GM18508 (cell line): ENCODE results near the gene ORM1.

Source experiments
- ATAC-seq: cut with Tn5 transposase; IDR thresholded peaks from one replicate; pipeline ENCODE4 v1.9.1; 2021; ENCODE audit warnings: moderate number of reproducible peaks; ENCODE audit not compliant: insufficient read depth, unreplicated experiment

ORM1 gene

GRCh38 chr9:114339130-114339908 is 16.4 kb downstream of the ORM1 start:
- ATAC-seq, result no peak

DNA sequence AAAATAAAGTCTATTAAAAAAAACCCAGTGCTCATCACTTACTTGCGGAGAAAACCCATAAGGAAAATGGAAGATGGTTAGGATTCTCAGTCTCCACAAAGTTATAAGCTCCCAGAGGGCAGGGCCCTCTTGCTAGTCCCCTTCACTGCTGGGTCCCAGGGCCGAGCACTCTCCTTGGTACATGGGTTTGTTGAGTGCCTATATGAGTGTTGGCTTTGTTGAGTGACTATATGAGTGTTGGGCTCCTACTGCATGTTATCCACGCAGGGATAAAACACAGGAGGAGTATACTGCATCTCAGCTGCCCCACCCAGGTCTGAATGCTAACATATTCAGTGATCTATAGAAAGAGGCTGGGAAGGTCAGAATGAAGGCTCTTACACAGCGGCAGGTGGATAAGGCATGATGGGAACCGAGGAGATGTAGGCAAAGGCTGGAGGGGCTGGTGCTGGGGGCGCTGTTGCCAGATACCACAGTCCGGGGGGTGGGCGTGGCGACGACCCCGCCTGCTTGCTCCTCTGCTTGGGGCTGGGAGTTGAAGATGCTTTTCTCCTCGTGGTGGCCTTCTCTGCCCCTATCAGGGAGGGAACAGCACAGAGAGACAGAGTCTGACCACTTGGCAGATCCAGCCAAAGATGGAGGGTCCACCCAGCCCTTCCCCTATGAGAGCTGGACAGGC is 18.4 kb downstream of the ORM1 start:
- no peak for ATAC-seq

DNA sequence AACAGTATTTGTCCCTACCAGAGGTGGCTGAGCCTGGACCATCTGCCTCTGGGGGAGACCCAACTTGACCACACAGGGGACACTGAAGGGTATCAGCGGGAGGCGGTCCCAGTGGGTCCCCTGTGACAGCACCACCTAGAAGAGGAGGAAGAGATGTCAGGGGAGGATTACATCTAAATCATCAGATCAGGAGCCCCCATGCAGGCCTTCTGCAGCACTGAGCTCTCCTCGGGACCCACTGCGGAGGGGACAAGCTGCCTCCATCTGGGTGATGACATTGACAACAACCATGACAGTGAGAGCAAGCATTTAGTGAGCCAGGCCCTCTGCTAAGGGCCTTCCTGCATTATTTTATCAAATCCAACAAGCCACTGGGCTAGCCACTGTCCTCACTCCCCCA is 19.1 kb downstream of the ORM1 start:
- ATAC-seq, result no peak

DNA sequence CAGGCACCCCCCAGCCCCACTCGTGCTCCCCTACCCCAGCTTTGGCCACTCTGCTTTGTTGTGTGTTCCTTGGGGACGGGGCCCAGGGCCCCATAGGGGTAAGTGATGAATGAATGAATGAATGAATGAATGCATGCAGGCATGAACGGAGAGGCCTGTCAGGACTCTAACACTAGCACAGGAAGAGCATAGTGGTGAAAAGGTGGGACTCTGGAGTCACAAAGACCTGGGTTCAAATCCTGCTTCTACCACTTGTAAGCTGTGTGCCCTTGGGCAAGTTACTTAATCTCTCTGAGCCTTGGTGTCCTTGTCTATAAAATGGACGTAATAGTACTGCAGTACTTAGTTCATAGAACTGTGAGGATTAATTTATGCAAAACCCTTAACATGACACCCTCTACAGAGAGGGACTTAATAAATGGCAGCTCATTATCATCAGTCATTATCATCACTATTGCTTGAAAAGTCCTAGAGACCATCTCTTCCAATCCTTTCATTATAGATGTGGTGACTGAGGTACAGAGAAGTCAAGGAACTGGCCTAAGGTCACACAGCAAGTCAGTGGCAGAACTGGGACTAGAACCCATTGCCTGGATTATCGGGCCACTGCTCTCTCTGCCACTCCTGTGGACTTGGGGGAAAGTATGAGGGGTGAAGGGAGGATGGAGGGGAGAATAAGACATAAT is 20.0 kb downstream of the ORM1 start:
- no peak for ATAC-seq

DNA sequence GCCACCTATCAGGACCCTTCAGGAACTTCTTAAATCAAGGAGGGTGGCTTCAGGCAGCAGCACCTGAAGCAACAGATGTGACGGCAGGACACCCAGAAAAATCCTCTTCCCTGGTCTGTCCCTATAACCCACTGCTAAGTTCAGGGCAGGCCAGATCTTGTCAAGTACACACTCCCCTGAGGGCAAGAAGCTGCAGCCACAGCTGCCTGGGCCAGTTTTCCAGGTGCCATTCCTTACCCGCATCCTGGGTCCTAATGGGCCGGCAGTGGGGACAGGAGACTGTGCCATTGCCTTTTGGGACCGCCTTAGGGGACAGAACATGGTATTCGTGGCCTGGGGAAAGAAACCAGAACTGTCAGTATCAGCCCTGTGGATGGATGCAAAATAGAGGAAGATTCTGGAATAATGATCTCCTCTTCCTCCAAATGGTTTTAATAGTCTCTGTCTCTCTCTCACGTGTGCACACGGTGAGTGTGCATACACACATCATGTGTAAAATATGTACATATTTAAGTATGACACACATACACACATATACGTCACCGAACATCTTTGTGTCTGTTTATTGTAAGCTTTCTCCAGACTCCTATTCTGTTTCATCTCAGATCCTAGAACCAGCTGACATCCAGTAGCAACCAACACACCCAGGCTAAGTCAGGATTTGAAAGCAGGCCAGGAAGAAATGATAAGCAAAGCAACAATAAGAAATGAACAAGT is 20.7 kb downstream of the ORM1 start:
- ATAC-seq, result no peak

DNA sequence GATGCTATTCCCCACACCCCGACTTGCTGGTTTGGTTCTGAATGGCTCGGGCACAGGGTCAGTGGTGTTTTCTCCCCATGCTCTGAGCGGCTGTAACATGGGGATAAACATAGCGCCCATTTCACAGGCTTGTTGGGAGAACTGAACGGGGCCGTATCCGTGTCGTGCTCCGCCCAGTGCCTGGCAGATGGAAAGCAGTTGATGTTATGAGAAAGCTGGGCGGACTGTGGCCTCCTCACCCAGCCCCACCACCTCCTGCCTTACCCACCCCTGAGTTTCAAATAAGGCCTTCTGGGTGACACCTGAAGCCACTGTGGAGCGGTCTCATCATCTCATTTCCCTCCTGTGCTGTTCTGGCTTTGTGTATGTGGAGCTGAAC is 21.3 kb downstream of the ORM1 start:
- no peak for ATAC-seq

DNA sequence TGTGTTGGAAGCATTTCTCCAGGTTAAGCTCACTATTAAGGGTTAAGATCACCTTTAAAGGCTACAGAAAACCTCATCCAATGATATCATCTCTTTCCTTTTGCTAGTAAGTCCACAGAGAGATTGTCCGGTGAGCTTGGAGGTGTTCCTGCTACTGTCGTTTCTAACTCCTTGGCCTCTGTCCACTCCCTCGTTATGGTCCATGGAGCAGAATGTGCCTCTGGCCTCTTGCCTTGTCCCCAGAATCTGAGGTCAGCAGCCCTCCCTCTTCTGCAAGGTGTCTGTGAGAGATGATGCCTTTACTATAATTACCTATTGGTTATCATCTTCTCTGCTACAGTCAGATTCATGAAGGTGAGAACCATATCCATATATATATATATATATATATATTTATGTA is 21.8 kb downstream of the ORM1 start:
- ATAC-seq, result no peak

DNA sequence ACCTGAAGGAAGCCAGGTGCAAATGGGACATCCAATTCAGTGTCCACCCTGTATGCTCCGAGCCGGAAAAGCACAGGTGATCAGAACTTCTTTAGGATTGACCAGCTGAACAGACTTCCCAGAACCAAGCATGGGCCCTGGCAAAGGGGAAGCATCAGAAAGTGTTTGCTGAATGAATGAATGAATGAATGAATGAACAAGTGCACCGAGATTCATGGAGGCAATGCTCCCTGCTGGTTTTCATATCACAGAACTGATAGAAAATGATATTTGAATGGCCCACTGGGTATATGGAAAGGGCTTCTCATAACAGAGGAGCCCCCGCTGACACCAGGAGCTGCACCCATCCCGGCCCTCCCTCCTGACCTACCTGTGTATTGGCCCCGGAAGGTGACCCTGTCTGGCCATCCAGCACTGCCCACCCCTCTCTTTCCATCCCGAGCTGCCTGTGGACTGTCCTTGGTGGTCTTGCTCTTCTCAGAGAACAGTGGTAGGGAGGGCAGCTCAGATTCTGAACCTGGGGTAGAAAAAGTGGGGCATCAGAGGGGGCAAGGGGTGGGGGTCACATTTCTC is 22.7 kb downstream of the ORM1 start:
- ATAC-seq, result no peak

GRCh38 chr9:114346146-114346545 is 23.2 kb downstream of the ORM1 start:
- no peak for ATAC-seq

DNA sequence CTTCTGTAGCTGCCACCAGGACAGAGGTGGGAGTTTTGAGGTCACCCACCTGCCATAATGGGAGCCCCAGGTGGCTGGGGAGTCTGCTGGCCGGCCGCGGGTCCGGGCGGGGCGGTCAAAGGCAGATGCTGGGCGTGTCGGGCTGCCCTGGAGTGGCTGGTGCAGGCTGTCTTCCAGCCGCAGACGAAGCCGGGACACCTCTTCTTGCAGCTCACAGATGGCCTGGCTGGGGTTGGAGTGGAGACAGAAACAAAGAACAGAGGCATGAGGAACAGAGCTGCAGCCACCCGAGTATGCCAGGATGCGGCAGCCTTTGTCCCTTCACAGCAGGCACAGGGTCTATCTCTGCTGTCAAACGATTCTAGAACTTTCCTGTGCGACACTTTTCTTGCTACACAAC is 24.8 kb downstream of the ORM1 start:
- ATAC-seq, result no peak

DNA sequence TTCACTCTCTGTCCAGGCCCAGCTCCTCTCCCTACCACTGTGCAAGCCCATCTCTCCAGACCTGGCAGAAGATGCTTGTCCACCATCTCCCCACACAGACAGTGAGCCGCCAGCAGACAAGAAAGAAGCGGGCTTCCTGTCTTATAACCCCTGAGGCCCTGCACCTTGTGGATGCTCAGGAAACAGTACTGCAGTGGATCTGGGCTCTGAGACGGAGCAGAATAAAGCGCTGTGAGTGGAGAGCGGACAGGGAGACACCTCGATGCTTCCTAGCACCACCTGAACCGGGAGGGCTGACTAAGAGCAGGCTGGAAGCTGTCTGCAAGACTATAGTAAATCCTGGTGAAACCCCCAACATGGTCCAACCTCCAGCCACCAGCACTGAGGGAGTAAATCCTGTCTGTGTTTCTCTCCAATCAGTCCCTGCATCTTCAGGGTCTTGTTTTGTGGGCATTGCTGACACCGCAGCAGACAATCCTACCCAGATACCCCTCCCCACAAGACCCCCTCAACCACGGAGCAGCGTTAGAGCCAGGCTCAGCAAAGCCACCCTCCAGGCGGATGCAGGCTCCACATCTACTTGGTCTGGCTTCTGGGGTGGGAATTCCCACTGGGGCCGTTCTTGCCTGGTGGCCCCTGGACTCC is 25.5 kb downstream of the ORM1 start:
- ATAC-seq, result no peak

- ATAC-seq, result peak; percentile 78
Measured at GRCh38 chr9:114348906-114349482, 26.1 kb downstream of the ORM1 start.

DNA sequence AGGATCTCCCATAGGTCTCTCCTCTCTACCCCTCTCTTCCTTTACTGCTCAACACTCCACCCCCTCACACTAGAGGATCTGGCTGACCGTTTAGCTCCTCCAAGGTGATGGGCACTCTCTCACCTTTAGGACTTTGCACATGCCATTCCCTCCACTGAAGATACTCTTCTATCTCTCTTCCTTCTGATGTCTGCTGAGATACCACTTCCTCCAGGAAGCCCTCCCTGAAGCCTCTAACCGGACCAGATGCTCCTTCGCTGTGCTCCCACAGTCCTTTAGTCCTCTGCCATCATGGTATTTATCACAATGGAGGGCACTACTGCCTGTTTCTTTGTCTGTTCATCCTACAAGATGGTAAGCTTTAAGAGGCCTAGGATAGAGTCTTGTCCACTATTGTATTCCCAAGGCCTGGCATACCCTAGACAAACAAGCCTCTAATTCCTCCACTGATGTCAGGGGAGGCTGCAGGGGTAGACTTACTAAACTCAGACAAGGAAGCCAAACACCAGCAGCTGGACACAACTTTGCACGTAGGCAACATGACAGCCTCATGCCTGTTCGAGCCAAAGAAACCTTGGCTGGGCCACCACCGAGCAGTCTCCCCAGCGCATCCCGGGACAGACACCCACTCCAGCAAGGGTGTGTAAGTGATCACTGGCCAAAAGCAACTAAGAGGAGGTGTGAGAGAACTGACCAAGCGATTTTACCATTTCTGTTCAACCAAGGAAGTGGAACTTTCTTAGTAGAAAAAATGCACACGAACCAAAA is 27.0 kb downstream of the ORM1 start:
- no peak for ATAC-seq

- ATAC-seq, result no peak
Measured at GRCh38 chr9:114350636-114351401, 27.9 kb downstream of the ORM1 start.

- no peak for ATAC-seq
Measured at GRCh38 chr9:114351932-114352331, 29.0 kb downstream of the ORM1 start.

DNA sequence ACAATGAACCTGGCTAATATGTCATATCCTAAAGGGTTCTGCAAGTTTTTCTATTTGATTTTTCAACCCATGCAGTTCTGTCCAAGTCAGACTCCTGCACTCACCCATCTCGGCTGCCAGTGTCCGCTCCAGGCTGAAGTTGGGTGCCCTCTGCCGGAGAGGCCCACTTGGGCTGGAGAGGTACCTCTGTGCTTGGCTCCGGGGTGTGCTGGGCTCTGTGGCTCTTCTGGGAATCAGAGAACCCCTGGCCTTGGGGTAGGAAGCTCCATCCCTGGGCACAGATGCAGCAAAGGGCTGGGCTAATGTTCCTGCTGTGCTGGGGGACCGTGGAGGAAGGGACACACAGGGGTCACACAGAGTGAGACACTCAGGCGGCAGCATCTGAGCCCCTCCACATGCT is 32.9 kb downstream of the ORM1 start:
- ATAC-seq, result no peak

DNA sequence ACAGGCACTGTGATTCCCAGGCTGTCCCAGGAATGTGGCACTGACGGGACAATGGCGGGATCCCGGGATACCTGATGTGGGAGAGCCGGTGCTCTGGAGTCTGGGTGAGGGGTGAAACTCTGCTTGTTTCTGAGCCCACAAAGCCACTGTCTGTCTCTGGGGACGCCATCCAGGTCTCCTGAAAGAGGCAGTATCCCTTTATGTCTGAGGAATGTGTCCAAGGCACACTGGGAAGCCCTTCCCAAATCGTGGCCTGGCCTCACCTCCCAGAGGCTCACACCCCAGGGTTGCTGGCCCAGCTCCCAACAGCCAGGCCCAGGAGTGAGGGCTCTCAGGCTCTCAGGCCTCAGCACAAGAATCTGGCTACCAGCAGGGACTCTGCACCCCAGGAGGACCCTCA is 33.9 kb downstream of the ORM1 start:
- ATAC-seq, result no peak

DNA sequence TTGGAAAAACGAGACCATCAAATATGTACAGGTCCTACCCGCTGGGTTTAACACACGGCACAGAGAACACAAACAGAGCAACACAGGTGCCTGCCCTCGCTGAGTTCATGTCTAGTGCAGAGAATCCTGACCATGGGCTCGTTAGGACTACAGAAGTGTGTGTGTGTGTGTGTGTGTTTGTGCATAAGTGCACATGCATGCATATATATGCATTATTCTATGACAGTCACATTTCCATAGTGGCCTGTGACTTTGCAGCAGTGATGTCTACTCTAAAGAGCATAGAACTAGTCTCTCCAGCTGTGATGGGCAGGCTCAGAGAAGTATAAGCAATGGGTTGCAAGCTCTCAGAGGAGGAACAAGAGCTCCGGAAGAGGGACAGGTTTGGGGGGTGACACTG is 34.5 kb downstream of the ORM1 start:
- ATAC-seq, result no peak
